ENCODE measurements around the gene TMEM127. TPM values are rescaled to one million over a fixed set of nuclear protein-coding genes. Genes with fewer than 3 reads are reported as not detected.

TMEM127 gene
- total RNA-seq, 1 donor from 2014 or later, result 61.9 TPM

- peaks cover 0 to 8% of the 10 kb centered on the region in 2 donors for H3K36me3 ChIP-seq
- TF ChIP-seq CTCF (IDR thresholded peaks at IDR 0.05), result no peak
- DNase-seq (ENCODE audit: low spot score in 2 of 2), result no peak
- no peaks in the 10 kb centered on the region for H3K27me3 ChIP-seq
- intact Hi-C loops (cut with DNase I), result no loop called here
- H3K4me3 ChIP-seq, result no peak overlapping the region
- no peak overlapping the region for H3K27ac ChIP-seq
- H3K9me3 ChIP-seq, result no peaks in the 10 kb centered on the region
- H3K4me1 ChIP-seq, result no peaks in the 10 kb centered on the region
Observed at GRCh38 chr2:96239745-96240264, 26.0 kb downstream of the TMEM127 start.

- Histone ChIP-seq H3K9me3 (no peaks in the 10 kb centered on the region), H3K4me3 (no peak overlapping the region), H3K27ac (no peak overlapping the region), H3K4me1 (no peaks in the 10 kb centered on the region), H3K27me3 (no peaks in the 10 kb centered on the region), H3K36me3 (peaks cover 0 to 8% of the 10 kb centered on the region in 2 donors)
- no peak for DNase-seq (ENCODE audit: low spot score in 2 of 2)
- intact Hi-C loops (cut with DNase I), result no loop called here
- TF ChIP-seq CTCF (IDR thresholded peaks at IDR 0.05), result no peak
Observed at GRCh38 chr2:96239091-96239490, 26.7 kb downstream of the TMEM127 start.

- no peak overlapping the region for H3K27ac ChIP-seq
- no peak for TF ChIP-seq CTCF (IDR thresholded peaks at IDR 0.05)
- peaks cover 0 to 8% of the 10 kb centered on the region in 2 donors for H3K36me3 ChIP-seq
- H3K4me1 ChIP-seq, result no peaks in the 10 kb centered on the region
- H3K4me3 ChIP-seq, result no peak overlapping the region
- H3K27me3 ChIP-seq, result no peaks in the 10 kb centered on the region
- intact Hi-C loops (cut with DNase I), result no loop called here
- no peak for DNase-seq (ENCODE audit: low spot score in 2 of 2)
- no peaks in the 10 kb centered on the region for H3K9me3 ChIP-seq
Observed at GRCh38 chr2:96238266-96238665, 27.5 kb downstream of the TMEM127 start.

GRCh38 chr2:96236882-96237281 is 28.9 kb downstream of the TMEM127 start:
- no peak for DNase-seq (ENCODE audit: low spot score in 2 of 2)
- intact Hi-C loops (cut with DNase I), result no loop called here
- no peaks in the 10 kb centered on the region for H3K27me3 ChIP-seq
- no peak overlapping the region for H3K27ac ChIP-seq
- peaks cover 0 to 8% of the 10 kb centered on the region in 2 donors for H3K36me3 ChIP-seq
- H3K4me3 ChIP-seq, result no peak overlapping the region
- H3K9me3 ChIP-seq, result no peaks in the 10 kb centered on the region
- no peaks in the 10 kb centered on the region for H3K4me1 ChIP-seq
- no peak for TF ChIP-seq CTCF (IDR thresholded peaks at IDR 0.05)

GRCh38 chr2:96233880-96234316 is 31.9 kb downstream of the TMEM127 start:
- H3K27ac ChIP-seq, result no peak overlapping the region
- H3K36me3 ChIP-seq, result no peaks in the 10 kb centered on the region
- DNase-seq (ENCODE audit: low spot score in 2 of 2), result no peak
- H3K27me3 ChIP-seq, result no peaks in the 10 kb centered on the region
- H3K4me3 ChIP-seq, result no peak overlapping the region
- no peak for TF ChIP-seq CTCF (IDR thresholded peaks at IDR 0.05)
- H3K4me1 ChIP-seq, result no peaks in the 10 kb centered on the region
- H3K9me3 ChIP-seq, result no peaks in the 10 kb centered on the region
- intact Hi-C loops (cut with DNase I), result no loop called here

GRCh38 chr2:96233436-96233835 is 32.4 kb downstream of the TMEM127 start:
- no peak for DNase-seq (ENCODE audit: low spot score in 2 of 2)
- intact Hi-C loops (cut with DNase I), result no loop called here

More at GRCh38 chr2:96233436-96233835, 32.4 kb downstream of the TMEM127 start:
- Histone ChIP-seq H3K4me3 (no peak overlapping the region), H3K27ac (no peak overlapping the region), H3K27me3 (no peaks in the 10 kb centered on the region), H3K36me3 (no peaks in the 10 kb centered on the region), H3K9me3 (no peaks in the 10 kb centered on the region), H3K4me1 (no peaks in the 10 kb centered on the region)
- no peak for TF ChIP-seq CTCF (IDR thresholded peaks at IDR 0.05)
